Vagina (tissue), 2 donors: Measurements from ENCODE around the gene TMEM108. TPM values are rescaled to one million over a fixed set of nuclear protein-coding genes. Genes with fewer than 3 reads are reported as not detected.

Experiments used
- DNase-seq, 2 donors: peaks; one replicate each; pipeline ENCODE4 v3.0.0-alpha.2; 2017; ENCODE audit errors: extremely low spot score in 2 of 2
- H3K27ac ChIP-seq: fragments of 200-600 bp; sonication (generic); one replicate; pipeline ENCODE4 v1.5.1; 2019
- H3K27me3 ChIP-seq: fragments of 200-600 bp; sonication (generic); one replicate; pipeline ENCODE4 v1.5.1; 2019
- H3K36me3 ChIP-seq, 2 donors: fragments of 200-600 bp; sonication (generic); one replicate each; pipeline ENCODE4 v1.5.1; 2017 to 2019
- H3K4me1 ChIP-seq: fragments of 200-600 bp; sonication (generic); one replicate; pipeline ENCODE4 v1.5.1; 2019
- H3K4me3 ChIP-seq, 2 donors: fragments of 200-600 bp; sonication (generic); 1 replicate in 1 of 2; 2 replicates in 1 of 2; pipeline ENCODE4 v1.5.1; 2016 to 2019
- H3K9me3 ChIP-seq: fragments of 200-600 bp; sonication (generic); one replicate; pipeline ENCODE4 v1.5.1; 2019
- CTCF ChIP-seq, 3 experiments: fragments of 450-650 bp in 2 of 3; fragments of 200-600 bp in 1 of 3; sonication (generic) in 1 of 3; IDR thresholded peaks; one replicate each; pipeline ENCODE4 v1.5.1; 2017 to 2019; ENCODE audit warnings: antibody characterized with exemption in 3 of 3, mild to moderate bottlenecking in 2 of 3, moderate library complexity in 2 of 3
- POLR2A ChIP-seq, 2 donors: fragments of 450-650 bp; IDR thresholded peaks; one replicate each; pipeline ENCODE4 v1.6.1; 2017; ENCODE audit warnings: antibody characterized with exemption in 2 of 2, mild to moderate bottlenecking in 2 of 2, moderate library complexity in 2 of 2
- POLR2AphosphoS5 ChIP-seq, 2 donors: sonication (generic); formaldehyde crosslinking; IDR thresholded peaks; one replicate each; pipeline ENCODE4 v1.9.0; 2017; ENCODE audit warnings: antibody characterized with exemption in 2 of 2, mild to moderate bottlenecking in 2 of 2, low read depth in 1 of 2; ENCODE audit not compliant: insufficient read depth in 1 of 2
- intact Hi-C: fragments of 100-400 bp; cut with DNase I; formaldehyde crosslinking; loops from one replicate; pipeline ENCODE4 v1.15.1; 2023
- total RNA-seq: library from RNA; depleted of rRNA; stranded (reverse); fragments of >200 nt; gene quantifications from one replicate; pipeline ENCODE4 v1.2.3, GENCODE V29; 2016

The TMEM108 gene
- total RNA-seq, 1 donor from 2014 or later, result 3.2 TPM

- TF ChIP-seq POLR2A (IDR thresholded peaks at IDR 0.05), result no peak
- TF ChIP-seq CTCF (IDR thresholded peaks at IDR 0.05), result peak; percentile 34 to 62 (median 49)
- TF ChIP-seq POLR2AphosphoS5 (IDR thresholded peaks at IDR 0.05; ENCODE audit: insufficient read depth in 1 of 2, low read depth in 1 of 2), result no peak
These were observed 2.7 kb downstream of the TMEM108 start for GRCh38 chr3:133040696-133041523.

GRCh38 chr3:133041524-133041829, 3.3 kb downstream of the TMEM108 start:
- DNase-seq, result no peak
- no peaks in the 10 kb centered on the region for H3K27me3 ChIP-seq
- TF ChIP-seq POLR2AphosphoS5 (IDR thresholded peaks at IDR 0.05; ENCODE audit: insufficient read depth in 1 of 2, low read depth in 1 of 2) (no peak), POLR2A (IDR thresholded peaks at IDR 0.05) (no peak), CTCF (IDR thresholded peaks at IDR 0.05) (no peak)
- intact Hi-C loops, result no loop called here
- H3K36me3 ChIP-seq, result no peaks in the 10 kb centered on the region
- no peaks in the 10 kb centered on the region for H3K9me3 ChIP-seq
- no peak overlapping the region for H3K4me3 ChIP-seq
- peaks cover 28% of the 10 kb centered on the region for H3K4me1 ChIP-seq
- H3K27ac ChIP-seq, result no peak overlapping the region

More at GRCh38 chr3:133040696-133041523, 2.7 kb downstream of the TMEM108 start:
- Histone ChIP-seq H3K4me3 (no peak overlapping the region), H3K9me3 (no peaks in the 10 kb centered on the region), H3K27ac (no peak overlapping the region), H3K36me3 (no peaks in the 10 kb centered on the region), H3K27me3 (no peaks in the 10 kb centered on the region), H3K4me1 (peaks cover 28% of the 10 kb centered on the region)
- DNase-seq, result no peak
- intact Hi-C loops, result no loop called here

GRCh38 chr3:133042778-133043177, 4.6 kb downstream of the TMEM108 start:
- Histone ChIP-seq H3K36me3 (no peaks in the 10 kb centered on the region), H3K27ac (no peak overlapping the region), H3K4me3 (no peak overlapping the region), H3K4me1 (peaks cover 24% of the 10 kb centered on the region), H3K9me3 (no peaks in the 10 kb centered on the region), H3K27me3 (no peaks in the 10 kb centered on the region)
- no peak for DNase-seq
- intact Hi-C loops, result no loop called here
- TF ChIP-seq POLR2A (IDR thresholded peaks at IDR 0.05), result no peak
- TF ChIP-seq POLR2AphosphoS5 (IDR thresholded peaks at IDR 0.05; ENCODE audit: insufficient read depth in 1 of 2, low read depth in 1 of 2), result no peak
- no peak for TF ChIP-seq CTCF (IDR thresholded peaks at IDR 0.05)

- no peaks in the 10 kb centered on the region for H3K27me3 ChIP-seq
- TF ChIP-seq CTCF (IDR thresholded peaks at IDR 0.05) (no peak), POLR2AphosphoS5 (IDR thresholded peaks at IDR 0.05; ENCODE audit: insufficient read depth in 1 of 2, low read depth in 1 of 2) (no peak)
- no peaks in the 10 kb centered on the region for H3K4me1 ChIP-seq
- no peak for DNase-seq
- no peaks in the 10 kb centered on the region for H3K36me3 ChIP-seq
- no peak overlapping the region for H3K27ac ChIP-seq
- intact Hi-C loops, result no loop called here
- H3K4me3 ChIP-seq, result no peak overlapping the region
- H3K9me3 ChIP-seq, result no peaks in the 10 kb centered on the region
These were observed 9.8 kb downstream of the TMEM108 start for GRCh38 chr3:133047980-133048379.

GRCh38 chr3:133049491-133049890, 11.3 kb downstream of the TMEM108 start:
- intact Hi-C loops, result no loop called here
- Histone ChIP-seq H3K4me1 (no peaks in the 10 kb centered on the region), H3K27ac (no peak overlapping the region), H3K27me3 (no peaks in the 10 kb centered on the region), H3K4me3 (no peak overlapping the region), H3K36me3 (no peaks in the 10 kb centered on the region), H3K9me3 (no peaks in the 10 kb centered on the region)
- TF ChIP-seq POLR2A (IDR thresholded peaks at IDR 0.05), result no peak
- DNase-seq, result no peak
